Endodermal cell (in vitro differentiated cells): ENCODE data around the gene BTBD19. TPM values are rescaled to one million over a fixed set of nuclear protein-coding genes. Genes with fewer than 3 reads are reported as not detected.

Experiments used
- DNase-seq: peaks from one replicate; pipeline ENCODE4 v3.0.0-alpha.2; 2017
- H3K27ac ChIP-seq: 2 replicates; pipeline ENCODE4 v1.5.1; 2013; ENCODE audit warnings: mild to moderate bottlenecking, low read depth, low read length, moderate library complexity
- H3K27me3 ChIP-seq: 2 replicates; pipeline ENCODE4 v1.6.1; 2013; ENCODE audit warnings: mild to moderate bottlenecking, low read length, moderate library complexity; ENCODE audit not compliant: insufficient read depth, control insufficient read depth, poor library complexity, severe bottlenecking
- H3K36me3 ChIP-seq: 2 replicates; pipeline ENCODE4 v1.7.0; 2013; ENCODE audit warnings: mild to moderate bottlenecking, low read length, moderate library complexity; ENCODE audit not compliant: control insufficient read depth, insufficient read depth
- H3K4me1 ChIP-seq: one replicate; pipeline ENCODE4 v1.7.0; 2013; ENCODE audit warnings: low read length; ENCODE audit not compliant: control insufficient read depth, insufficient read depth
- H3K4me3 ChIP-seq: 2 replicates; pipeline ENCODE4 v1.5.1; 2013; ENCODE audit warnings: mild to moderate bottlenecking, low read length, moderate library complexity
- H3K9ac ChIP-seq: 2 replicates; pipeline ENCODE4 v1.6.1; 2013; ENCODE audit warnings: mild to moderate bottlenecking, low read length, moderate library complexity; ENCODE audit not compliant: poor library complexity, severe bottlenecking; ENCODE audit errors: extremely low read depth
- H3K9me3 ChIP-seq: 2 replicates; pipeline ENCODE4 v1.6.1; 2013; ENCODE audit warnings: mild to moderate bottlenecking, low read length, moderate library complexity; ENCODE audit not compliant: control insufficient read depth
- H3K27ac Mint-ChIP-seq: 2 replicates; pipeline ENCODE4 v1.8.0; 2020; ENCODE audit warnings: mixed read lengths
- H3K27me3 Mint-ChIP-seq: 2 replicates; pipeline ENCODE4 v1.8.0; 2021; ENCODE audit warnings: mild to moderate bottlenecking, mixed read lengths; ENCODE audit not compliant: insufficient read depth
- H3K36me3 Mint-ChIP-seq: 2 replicates; pipeline ENCODE4 v1.8.0; 2020; ENCODE audit warnings: low read depth, mixed read lengths
- H3K4me1 Mint-ChIP-seq: 2 replicates; pipeline ENCODE4 v1.8.0; 2020; ENCODE audit warnings: mixed read lengths
- H3K4me3 Mint-ChIP-seq: 2 replicates; pipeline ENCODE4 v1.8.0; 2020; ENCODE audit warnings: mild to moderate bottlenecking, moderate library complexity, mixed read lengths
- H3K9me3 Mint-ChIP-seq: 2 replicates; pipeline ENCODE4 v1.8.0; 2020; ENCODE audit warnings: mild to moderate bottlenecking, mixed read lengths
- CTCF ChIP-seq: fragments of 200-600 bp; sonication (generic); conservative IDR thresholded peaks from 2 replicates; pipeline ENCODE4 v1.5.0; 2021; ENCODE audit warnings: antibody characterized with exemption, mild to moderate bottlenecking
- WGBS, 2 experiments: methylation state at CpG; one replicate each; pipeline versions ENCODE4 v1.1.5 to v1.1.7; 2013; ENCODE audit warnings: missing lambda C conversion rate in 2 of 2, mixed read lengths in 1 of 2; ENCODE audit not compliant: insufficient coverage in 1 of 2, insufficient read length in 1 of 2; 5-methylcytosine and 5-hydroxymethylcytosine counted together
- total RNA-seq, 2 donors: library from RNA; stranded (reverse); fragmentation: NEBNext Ultra II Directional in 1 of 2; extraction: Animal tissue kit (Norgen Biotek cat#: 25700) in 1 of 2; gene quantifications; 2 replicates in 1 of 2; 3 replicates in 1 of 2; pipeline ENCODE4 v1.2.1, GENCODE V29; 2021

Gene BTBD19
- total RNA-seq, 2 donors from 2014 or later, result 7.4 to 7.9 TPM

GRCh38 chr1:44817771-44818495, 9.6 kb downstream of the BTBD19 start:
- no peak overlapping the region for H3K27ac ChIP-seq
- H3K4me1 Mint-ChIP-seq, result peaks cover 27% of the 10 kb centered on the region
- no peak overlapping the region for H3K4me3 ChIP-seq
- no peaks in the 10 kb centered on the region for H3K9me3 Mint-ChIP-seq
- H3K4me1 ChIP-seq, result no peaks in the 10 kb centered on the region
- no peaks in the 10 kb centered on the region for H3K9me3 ChIP-seq
- no peak overlapping the region for H3K27ac Mint-ChIP-seq
- H3K36me3 ChIP-seq, result no peaks in the 10 kb centered on the region
- H3K4me3 Mint-ChIP-seq, result no peak overlapping the region
- no peak overlapping the region for H3K9ac ChIP-seq
- H3K36me3 Mint-ChIP-seq, result peaks cover 4% of the 10 kb centered on the region
- H3K27me3 ChIP-seq, result no peaks in the 10 kb centered on the region
- TF ChIP-seq CTCF, result no peak
- WGBS, 2 experiments, result 87 to 94% methylated on average over 10 to 11 of the region's 11 CpGs
- H3K27me3 Mint-ChIP-seq, result peaks cover 5% of the 10 kb centered on the region
- no peak for DNase-seq

GRCh38 chr1:44819196-44819607, 10.9 kb downstream of the BTBD19 start:
- H3K4me3 Mint-ChIP-seq, result peak overlapping the region; percentile 65
- Histone ChIP-seq H3K9me3 (no peaks in the 10 kb centered on the region), H3K36me3 (no peaks in the 10 kb centered on the region), H3K9ac (peak overlapping the region; percentile 99), H3K4me1 (no peaks in the 10 kb centered on the region), H3K27ac (peak overlapping the region; percentile 99), H3K27me3 (no peaks in the 10 kb centered on the region), H3K4me3 (peak overlapping the region; percentile 44)
- peak; percentile 72 for DNase-seq
- peak overlapping the region; percentile 100 for H3K27ac Mint-ChIP-seq
- peaks cover 27% of the 10 kb centered on the region for H3K4me1 Mint-ChIP-seq
- H3K36me3 Mint-ChIP-seq, result peaks cover 4% of the 10 kb centered on the region
- peaks cover 5% of the 10 kb centered on the region for H3K27me3 Mint-ChIP-seq
- peak; percentile 34 for TF ChIP-seq CTCF
- 38 to 47% methylated on average over 13 of the region's 13 CpGs for WGBS, 2 experiments
- no peaks in the 10 kb centered on the region for H3K9me3 Mint-ChIP-seq

- Mint-ChIP-seq H3K4me1 (peaks cover 27% of the 10 kb centered on the region), H3K4me3 (peak overlapping the region; percentile 65), H3K9me3 (no peaks in the 10 kb centered on the region), H3K36me3 (peaks cover 3% of the 10 kb centered on the region), H3K27ac (peak overlapping the region; percentile 100), H3K27me3 (peaks cover 5% of the 10 kb centered on the region)
- TF ChIP-seq CTCF, result no peak
- Histone ChIP-seq H3K9ac (peak overlapping the region; percentile 99), H3K4me3 (peak overlapping the region; percentile 78), H3K4me1 (no peaks in the 10 kb centered on the region), H3K27ac (peak overlapping the region; percentile 99), H3K27me3 (no peaks in the 10 kb centered on the region), H3K36me3 (no peaks in the 10 kb centered on the region), H3K9me3 (no peaks in the 10 kb centered on the region)
- peak; percentile 97 for DNase-seq
- WGBS, 2 experiments, result 1 to 4% methylated on average over 22 to 33 of the region's 33 CpGs
Observed at GRCh38 chr1:44819608-44820327, 11.4 kb downstream of the BTBD19 start.
